SIG-M5 treated with dmso at 0.1 percent for 504 hours (cell line): ENCODE measurements around the gene AOPEP.
A peak's percentile ranks its signal among the peaks of the same experiment; 100 is the strongest.

Experiments used
- DNase-seq: peaks from one replicate; lab custom pipeline; 2025; ENCODE audit not compliant: unreplicated experiment; lab: John Stamatoyannopoulos, UW

The AOPEP gene

DNA sequence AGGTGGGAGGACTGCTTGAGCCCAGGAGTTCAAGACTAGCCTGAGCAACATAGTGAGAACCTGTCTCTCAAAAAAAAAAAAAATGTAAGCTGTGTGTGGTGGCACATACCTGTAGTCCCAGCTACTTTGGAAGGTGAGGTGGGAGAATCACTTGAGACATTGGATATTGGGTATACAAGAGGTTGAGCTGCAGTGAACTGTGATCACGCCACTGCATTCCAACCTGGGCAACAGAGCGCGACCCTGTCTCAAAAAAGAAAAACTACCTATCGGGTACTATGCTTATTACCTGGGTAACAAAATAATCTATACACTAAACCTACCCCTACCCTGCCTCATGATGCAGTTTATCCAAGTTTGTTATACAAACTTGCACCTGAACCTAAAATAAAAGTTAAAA lies 64.9 kb downstream of the AOPEP start:
- DNase-seq: no peak

DNA sequence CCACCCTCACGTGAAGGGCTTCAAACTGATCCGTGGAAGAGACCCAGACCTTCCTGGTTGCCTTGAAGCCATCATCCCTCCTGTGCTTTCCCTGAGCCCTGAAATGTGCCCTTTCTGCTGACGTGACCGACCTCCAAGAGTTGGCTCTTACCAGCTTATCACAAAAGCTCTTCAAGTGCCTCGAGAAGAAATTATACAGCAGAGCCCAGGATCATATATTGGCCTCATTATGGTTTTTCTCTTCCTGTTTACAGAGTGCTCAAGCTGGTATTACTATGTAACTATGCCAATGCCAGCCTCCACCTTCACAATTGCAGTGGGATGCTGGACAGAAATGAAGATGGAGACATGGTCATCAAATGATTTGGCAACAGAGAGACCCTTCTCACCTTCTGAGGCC lies 66.0 kb downstream of the AOPEP start:
- no peak for DNase-seq

DNA sequence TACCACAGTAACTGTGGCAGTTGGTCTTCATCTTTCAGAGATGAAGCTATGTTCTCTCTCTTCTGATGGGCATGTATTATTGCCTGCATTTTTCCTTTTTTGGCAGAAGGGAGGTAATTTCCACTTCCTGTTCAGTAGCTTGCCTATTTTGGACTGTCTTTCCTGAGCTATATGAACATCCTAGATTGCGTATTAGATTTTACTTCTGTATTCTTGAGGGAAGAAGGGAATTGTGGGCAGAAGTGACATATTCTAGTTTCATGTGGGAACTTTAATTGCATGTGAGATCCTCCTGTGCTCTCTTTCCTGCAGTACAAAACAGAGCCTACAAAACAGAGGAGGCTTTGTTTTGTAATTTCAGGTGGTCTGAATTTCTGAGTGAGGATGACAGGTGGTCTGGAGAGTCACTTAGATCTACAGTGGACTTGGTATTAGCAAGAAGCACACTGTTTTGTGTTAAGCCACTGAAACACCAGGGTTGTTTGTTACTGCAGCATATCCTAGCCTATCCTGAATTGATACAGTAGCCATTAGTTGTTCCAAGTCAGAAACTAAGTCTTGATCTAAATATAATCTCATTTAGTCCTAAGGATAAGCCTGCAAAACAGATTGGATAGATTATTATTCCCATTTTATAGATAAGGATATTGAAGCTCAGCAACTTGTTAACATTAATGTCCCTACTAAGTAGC lies 68.1 kb downstream of the AOPEP start:
- peak; percentile 25 for DNase-seq

- DNase-seq: no peak
Measured at GRCh38 chr9:94796687-94797086, 70.2 kb downstream of the AOPEP start.

DNA sequence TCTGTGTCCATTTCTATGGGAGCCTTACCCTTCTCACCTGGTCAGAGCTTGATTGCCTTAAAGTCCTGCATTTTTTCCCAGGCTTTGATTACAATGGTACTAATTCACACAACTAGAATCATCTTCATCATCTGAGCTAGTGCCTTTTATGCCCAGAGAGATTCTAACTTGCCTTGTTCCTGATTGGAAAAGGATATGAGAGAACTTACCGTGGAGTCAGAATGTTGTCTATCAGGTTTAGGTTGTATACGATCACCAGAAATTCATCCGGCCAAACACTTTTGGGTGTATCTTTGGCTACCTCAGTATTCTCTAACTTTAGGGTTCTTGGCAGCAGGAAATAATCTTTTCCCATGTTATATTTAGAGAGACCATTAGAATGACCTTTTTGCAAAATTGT lies 71.7 kb downstream of the AOPEP start:
- DNase-seq: no peak

DNA sequence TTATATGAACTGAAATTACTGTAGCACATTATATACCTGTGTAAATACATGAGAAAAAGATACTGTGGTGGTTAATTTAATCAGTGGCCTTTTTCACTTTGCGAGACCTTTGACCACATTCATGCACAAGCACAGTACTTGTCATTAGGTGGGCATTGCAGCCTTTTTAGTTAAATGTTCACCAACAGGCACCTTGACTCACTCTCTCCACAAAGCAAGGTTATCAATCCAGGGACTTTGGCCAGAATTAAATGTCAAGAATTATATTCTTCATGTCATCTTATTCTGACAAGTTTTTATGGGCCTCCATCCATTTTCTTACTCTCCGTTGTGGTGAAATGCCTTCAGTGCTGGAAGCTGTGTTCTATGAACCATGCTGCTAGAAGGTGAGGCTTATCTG lies 72.2 kb downstream of the AOPEP start:
- no peak for DNase-seq

- no peak for DNase-seq
Measured at GRCh38 chr9:94799578-94800264, 73.2 kb downstream of the AOPEP start.

DNA sequence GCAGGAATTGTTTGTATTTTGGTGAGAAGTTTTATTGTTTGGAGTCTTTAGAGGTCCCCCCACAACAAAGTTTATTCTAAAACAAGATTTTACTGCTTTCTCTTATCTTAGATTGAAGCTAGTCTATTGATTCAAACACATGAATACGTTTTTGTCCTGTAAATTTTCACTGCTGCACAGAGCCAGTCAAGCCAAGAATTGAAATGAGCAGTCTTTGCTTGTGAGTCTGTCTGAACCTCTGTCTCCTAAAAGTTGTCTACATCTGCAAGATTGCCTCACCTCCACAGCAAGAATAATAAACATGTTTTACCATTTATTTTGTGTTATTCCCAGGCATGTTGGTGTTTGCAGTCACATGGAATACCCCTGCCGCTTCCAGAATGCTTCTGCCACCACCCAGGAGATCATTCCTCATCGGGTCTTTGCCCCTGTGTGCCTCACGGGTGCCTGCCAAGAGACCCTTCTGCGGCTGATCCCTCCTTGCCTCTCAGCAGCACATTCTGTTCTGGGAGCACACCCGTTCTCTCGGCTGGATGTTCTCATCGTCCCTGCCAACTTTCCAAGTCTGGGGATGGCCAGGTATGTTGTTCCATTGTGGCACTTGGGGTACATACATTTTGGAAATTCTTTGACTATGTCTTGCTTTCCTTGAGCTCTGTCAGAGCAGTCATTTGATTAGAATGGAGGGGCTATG lies 74.1 kb downstream of the AOPEP start:
- DNase-seq: no peak

DNA sequence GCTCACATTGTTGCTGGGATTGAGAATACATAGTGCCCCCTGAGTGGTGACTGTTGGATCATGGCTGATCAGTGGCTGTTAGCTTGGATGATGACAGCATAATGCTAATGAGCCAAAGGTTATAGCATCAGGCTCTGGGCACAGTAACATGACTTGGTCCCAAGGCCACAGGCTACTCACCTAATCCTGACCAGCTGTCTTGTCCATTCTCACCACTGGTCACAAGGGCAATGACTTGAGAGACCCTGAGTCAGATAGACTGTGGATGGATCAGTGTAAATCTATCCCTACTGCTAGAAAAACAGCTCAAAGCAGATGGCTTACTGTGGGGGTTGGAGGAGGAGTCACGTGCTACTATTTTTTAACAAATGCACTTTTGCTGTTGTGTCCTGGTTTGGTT lies 74.7 kb downstream of the AOPEP start:
- DNase-seq: no peak

GRCh38 chr9:94801681-94802080 lies 75.2 kb downstream of the AOPEP start:
- no peak for DNase-seq

DNA sequence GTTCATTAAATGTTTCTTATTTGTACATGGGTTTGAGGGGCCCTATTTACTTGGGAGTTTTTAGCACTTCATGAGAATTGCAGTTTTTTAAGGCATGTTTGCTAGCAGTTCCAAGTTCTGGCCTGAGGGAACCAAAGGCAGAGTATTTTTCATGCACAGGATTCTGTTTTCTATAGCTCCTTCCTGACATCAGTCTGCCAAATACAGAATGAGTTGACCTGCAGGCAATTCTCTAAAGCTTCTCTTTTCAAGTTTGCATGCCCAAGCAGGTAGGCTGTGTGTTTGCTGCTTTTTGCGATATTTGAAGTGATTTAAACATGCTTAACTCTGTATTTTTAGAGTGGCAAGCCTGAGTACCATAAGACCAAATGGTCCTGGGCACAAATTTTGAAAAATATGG lies 75.8 kb downstream of the AOPEP start:
- no peak for DNase-seq

- DNase-seq: no peak
Measured at GRCh38 chr9:94802793-94803192, 76.3 kb downstream of the AOPEP start.

DNA sequence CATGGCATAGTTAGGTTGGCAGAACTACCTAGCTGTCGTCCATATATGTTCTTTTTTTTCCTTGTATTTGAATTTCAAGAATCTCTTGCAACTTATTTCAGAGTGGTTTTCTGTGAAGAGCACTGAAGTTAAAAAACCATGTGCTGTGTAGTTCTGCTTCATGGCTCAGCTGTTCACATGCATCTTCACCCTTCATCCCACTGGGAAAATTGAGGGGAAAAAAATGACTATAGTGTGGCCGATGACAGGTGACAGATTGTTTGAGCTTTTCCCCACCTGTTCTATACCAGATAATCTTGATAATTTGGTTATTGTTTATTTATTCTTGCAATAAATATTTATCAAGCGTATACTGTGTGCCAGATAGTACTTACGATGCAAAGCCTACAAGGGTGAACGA lies 77.8 kb downstream of the AOPEP start:
- DNase-seq: no peak

GRCh38 chr9:94805051-94805489 lies 78.6 kb downstream of the AOPEP start:
- peak; percentile 72 for DNase-seq

DNA sequence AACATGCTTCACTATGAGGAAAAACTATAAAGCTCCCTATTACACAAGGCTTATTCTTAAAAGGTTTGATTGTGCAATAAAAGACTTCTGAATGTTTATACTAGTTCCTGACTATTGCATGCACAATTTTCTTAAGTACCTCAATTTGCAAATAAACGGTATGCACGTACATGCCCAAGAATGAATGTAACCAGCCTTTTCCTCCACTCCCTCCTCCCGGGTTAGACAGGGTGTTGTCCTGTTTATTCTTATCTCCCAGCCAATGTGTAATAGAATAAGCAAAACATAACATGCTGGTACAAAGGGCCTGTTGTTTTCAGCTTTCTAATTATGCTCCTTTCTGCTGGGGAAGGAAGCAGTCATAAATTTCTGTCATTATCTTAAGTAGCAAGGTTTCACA lies 79.1 kb downstream of the AOPEP start:
- peak; percentile 72 for DNase-seq

- DNase-seq: no peak
Measured at GRCh38 chr9:94806307-94806893, 79.9 kb downstream of the AOPEP start.

- DNase-seq: no peak
Measured at GRCh38 chr9:94807556-94807955, 81.1 kb downstream of the AOPEP start.

GRCh38 chr9:94808926-94809700 lies 82.6 kb downstream of the AOPEP start:
- no peak for DNase-seq

DNA sequence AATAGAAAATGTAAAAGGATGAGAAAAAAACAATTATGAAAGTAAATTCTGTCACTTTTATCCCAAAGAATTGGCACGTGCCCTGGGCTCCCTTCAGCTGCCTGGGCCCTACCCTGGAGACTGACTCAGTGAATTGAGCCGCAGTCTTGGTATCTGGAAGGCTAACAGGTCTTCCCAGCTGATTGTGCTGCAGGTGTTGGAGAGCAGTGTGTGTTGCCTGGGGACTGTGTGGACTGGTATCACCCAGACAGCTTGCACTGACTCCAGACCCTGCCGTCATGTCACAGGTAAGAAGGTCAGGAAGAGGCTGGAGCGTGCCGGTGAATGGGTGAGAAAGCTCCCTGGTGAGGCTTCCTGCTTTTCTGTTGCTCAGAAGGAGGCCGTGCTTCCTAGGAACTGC lies 83.3 kb downstream of the AOPEP start:
- DNase-seq: no peak

- no peak for DNase-seq
Measured at GRCh38 chr9:94811074-94811473, 84.6 kb downstream of the AOPEP start.

DNA sequence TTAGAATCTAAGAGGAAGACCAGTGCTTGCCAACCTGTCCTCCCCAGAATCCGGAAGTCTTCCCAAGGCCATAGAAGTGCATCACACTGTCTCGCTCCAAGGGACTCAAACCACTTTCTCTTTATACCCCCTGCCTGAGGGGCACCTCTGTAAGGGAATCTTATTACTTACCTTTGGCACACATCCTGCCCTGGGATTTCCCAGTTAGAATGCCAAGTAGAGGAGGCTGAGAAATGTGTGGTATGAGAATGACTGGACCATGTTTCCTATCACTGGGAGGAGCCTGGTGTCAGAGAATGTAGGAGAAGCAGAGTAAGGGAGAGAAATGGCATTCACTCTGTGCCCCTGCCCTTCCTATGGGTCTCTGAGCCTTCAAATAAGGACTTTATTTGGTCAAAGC lies 85.8 kb downstream of the AOPEP start:
- DNase-seq: no peak
